Measurements from ENCODE around the gene IL1RAPL2.
"Not testable (repeated sequence)": the region's sequence is repeated elsewhere in the genome, so short reads cannot be mapped to it uniquely, and the experiment has no call there.

Gene IL1RAPL2

GRCh38 chrX:105723966-105724735 is 1158.2 kb downstream of the IL1RAPL2 start:
- no peak for DNase-seq

- no peak for DNase-seq
Observed at GRCh38 chrX:105725228-105725627, 1159.2 kb downstream of the IL1RAPL2 start.

GRCh38 chrX:105738162-105738561 is 1172.2 kb downstream of the IL1RAPL2 start:
- no peak for DNase-seq

- no peak for DNase-seq
Observed at GRCh38 chrX:105744291-105744690, 1178.3 kb downstream of the IL1RAPL2 start.

- no peak for DNase-seq
Observed at GRCh38 chrX:105744946-105745345, 1178.9 kb downstream of the IL1RAPL2 start.

GRCh38 chrX:105745863-105746262 is 1179.9 kb downstream of the IL1RAPL2 start:
- no peak for DNase-seq

- no peak for DNase-seq
Observed at GRCh38 chrX:105752338-105752956, 1186.4 kb downstream of the IL1RAPL2 start.

- DNase-seq = no peak
Observed at GRCh38 chrX:105753411-105753810, 1187.4 kb downstream of the IL1RAPL2 start.

- DNase-seq = no peak
Observed at GRCh38 chrX:105754286-105754964, 1188.4 kb downstream of the IL1RAPL2 start.

GRCh38 chrX:105755109-105755508 is 1189.1 kb downstream of the IL1RAPL2 start:
- no peak for DNase-seq

GRCh38 chrX:105758754-105759153 is 1192.8 kb downstream of the IL1RAPL2 start:
- no peak for DNase-seq

- DNase-seq = no peak
Observed at GRCh38 chrX:105759598-105759997, 1193.6 kb downstream of the IL1RAPL2 start.

- no peak for DNase-seq
Observed at GRCh38 chrX:105765691-105766090, 1199.7 kb downstream of the IL1RAPL2 start.

- DNase-seq = no peak
Observed at GRCh38 chrX:105773801-105774200, 1207.8 kb downstream of the IL1RAPL2 start.

- no peak for DNase-seq
Observed at GRCh38 chrX:105775679-105776078, 1209.7 kb downstream of the IL1RAPL2 start.

- DNase-seq = no peak
Observed at GRCh38 chrX:105781804-105782203, 1215.8 kb downstream of the IL1RAPL2 start.

GRCh38 chrX:105796877-105797276 is 1230.9 kb downstream of the IL1RAPL2 start:
- not testable (repeated sequence) for DNase-seq

- no peak for DNase-seq
Observed at GRCh38 chrX:105803891-105804290, 1237.9 kb downstream of the IL1RAPL2 start.

- DNase-seq = not testable (repeated sequence)
Observed at GRCh38 chrX:105805655-105806054, 1239.7 kb downstream of the IL1RAPL2 start.

- no peak for DNase-seq
Observed at GRCh38 chrX:105816517-105816916, 1250.5 kb downstream of the IL1RAPL2 start.

All from activated CD8-positive, alpha-beta memory T cell treated with anti-CD3 and anti-CD28 coated beads for 24 hours (primary cell).